LNCAP (cell line): Measurements from ENCODE around the gene PRX.

Experiments used
- TF ChIP-seq, protein P1 (sequence below): fragments of 450-650 bp; IDR thresholded peaks from 2 replicates; pipeline ENCODE4 v1.5.1; 2017; ENCODE audit warnings: mild to moderate bottlenecking

PRX gene

DNA sequence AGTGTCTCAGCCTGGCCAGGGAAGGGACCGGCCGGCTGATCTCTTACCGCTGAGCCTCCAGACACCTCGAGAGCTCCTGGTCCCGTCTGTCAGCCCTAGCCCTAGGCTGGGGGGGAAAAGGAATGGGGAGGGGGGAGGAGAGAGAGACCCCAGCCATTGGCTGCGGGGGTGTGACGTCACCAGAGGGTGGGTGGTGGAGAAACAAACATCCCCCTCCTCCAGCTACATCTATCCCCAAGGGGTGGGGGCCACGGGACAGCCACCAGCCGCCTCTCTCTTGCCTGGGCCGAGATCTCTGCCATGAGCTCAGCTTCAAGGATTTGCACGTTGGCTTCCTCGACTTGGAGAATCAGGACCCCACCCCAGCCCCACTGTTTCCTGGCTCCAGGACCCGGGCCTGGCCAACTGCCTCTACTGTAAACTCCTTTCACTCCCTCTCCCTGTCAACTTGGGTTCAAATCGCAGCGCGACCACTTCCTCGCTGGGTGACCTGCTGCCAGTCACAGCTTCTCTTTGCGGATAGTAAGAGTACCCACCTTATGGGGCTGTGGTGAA lies at the start of gene PRX:
Gene PRX (minus strand): TSS at position 88 of the 555 bp plus-strand sequence. CDS start 5,446 bp downstream, outside the sequence.
- TF ChIP-seq, protein P1, sequence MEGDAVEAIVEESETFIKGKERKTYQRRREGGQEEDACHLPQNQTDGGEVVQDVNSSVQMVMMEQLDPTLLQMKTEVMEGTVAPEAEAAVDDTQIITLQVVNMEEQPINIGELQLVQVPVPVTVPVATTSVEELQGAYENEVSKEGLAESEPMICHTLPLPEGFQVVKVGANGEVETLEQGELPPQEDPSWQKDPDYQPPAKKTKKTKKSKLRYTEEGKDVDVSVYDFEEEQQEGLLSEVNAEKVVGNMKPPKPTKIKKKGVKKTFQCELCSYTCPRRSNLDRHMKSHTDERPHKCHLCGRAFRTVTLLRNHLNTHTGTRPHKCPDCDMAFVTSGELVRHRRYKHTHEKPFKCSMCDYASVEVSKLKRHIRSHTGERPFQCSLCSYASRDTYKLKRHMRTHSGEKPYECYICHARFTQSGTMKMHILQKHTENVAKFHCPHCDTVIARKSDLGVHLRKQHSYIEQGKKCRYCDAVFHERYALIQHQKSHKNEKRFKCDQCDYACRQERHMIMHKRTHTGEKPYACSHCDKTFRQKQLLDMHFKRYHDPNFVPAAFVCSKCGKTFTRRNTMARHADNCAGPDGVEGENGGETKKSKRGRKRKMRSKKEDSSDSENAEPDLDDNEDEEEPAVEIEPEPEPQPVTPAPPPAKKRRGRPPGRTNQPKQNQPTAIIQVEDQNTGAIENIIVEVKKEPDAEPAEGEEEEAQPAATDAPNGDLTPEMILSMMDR = no peak

GRCh38 chr19:40461669-40462221 lies 48.6 kb upstream of the PRX start:
- TF ChIP-seq, protein P1 = no peak

DNA sequence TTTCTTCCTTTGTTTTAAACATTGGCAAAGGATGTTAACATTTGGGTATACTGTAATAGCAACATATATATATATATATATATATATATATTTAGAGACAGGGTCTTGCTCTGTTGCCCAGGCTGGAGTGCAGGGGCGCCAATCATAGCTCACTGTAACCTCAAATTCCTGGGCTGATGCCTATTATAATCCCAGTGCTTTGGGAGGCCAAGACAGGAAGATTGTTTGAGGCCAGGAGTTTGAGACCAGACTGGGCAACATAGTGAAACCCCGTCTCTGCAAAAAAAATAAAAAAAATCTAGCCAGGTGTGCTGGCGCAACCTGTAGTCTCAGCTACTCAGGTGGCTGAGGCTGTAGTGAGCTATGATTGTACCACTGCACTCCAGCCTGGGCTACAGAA lies 47.0 kb upstream of the PRX start:
- TF ChIP-seq, protein P1 = no peak

- TF ChIP-seq, protein P1 = no peak
These were observed 45.4 kb upstream of the PRX start for GRCh38 chr19:40458597-40458974.

DNA sequence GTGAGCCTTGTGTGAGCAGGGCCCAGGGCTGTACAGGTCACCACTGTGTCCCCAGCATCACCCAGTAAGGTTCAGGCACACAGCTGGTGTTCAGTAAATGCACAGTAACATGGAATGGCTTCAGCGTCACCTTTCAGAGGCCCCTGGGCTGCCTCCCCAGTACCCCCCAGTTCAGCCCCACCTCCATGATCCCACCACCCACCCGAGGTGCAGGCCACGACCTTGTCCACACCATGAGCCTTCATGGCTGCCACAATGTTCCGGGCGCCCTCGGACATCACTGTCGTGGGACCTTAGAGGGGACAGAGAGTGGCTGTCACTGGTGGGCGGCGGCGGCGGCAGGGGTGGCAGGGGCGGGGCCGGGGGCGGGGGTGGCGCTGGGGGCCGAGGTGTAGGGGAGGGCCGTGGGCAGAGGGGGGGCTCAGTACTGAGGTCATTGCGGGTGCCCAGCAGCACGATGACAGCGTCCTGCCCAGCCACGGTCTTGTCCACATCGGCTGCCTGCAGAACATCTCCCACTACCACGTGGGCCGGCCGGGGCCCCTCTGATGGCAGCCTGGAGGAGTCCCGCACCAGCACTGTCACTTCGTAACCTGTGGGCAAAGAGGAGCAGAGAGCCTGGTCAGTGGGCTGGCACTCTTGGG lies 44.9 kb upstream of the PRX start:
- TF ChIP-seq, protein P1 = no peak

DNA sequence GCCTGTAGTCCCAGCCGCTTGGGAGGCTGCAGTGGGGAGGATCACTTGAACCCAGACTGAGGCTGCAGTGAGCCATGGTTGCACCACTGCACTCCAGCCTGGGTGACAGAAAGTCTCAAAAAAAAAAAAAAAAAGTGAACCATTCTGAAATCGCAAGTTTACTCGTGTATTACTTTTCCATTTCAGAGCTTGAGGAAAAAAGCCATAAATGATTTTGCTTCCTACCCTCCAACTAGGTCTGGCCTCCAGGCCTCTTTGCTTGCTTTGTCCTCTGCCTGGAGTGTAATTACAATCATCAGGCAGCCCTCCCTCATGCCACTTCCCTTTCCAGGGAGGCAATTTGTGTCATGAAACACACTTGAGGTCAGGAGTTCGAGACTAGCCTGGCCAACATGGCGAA lies 43.9 kb upstream of the PRX start:
- TF ChIP-seq, protein P1 = no peak

DNA sequence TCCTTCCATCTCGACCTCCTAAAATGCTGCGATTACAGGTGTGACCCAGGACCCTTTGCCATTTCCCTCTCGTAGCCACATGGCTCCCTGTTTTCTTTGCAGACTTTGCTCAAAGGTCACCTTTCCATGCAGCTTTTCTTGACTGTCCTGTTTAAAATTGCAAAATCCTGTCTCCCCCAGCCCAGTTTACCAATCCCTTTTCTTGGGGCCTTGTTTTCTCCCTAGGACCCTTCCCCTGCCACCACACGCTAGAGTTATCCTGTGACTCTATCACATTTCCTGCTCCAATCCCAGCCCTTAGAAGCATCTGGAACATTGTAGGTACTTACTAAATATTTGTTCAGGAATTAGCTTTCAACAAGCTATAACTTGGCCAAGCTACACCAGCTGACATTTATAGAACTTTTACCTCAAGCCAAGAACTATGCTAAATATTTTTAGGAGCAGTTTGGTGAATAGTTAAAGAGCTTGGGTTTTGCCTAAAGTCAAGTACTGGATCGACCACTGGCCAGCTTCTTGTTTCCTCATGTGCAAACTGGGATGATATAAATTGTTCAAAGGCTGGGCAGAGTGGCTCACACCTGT lies 40.1 kb upstream of the PRX start:
- TF ChIP-seq, protein P1 = no peak
